HCT116 (cell line): ENCODE data around the gene ECSCR.
A peak's percentile ranks its signal among the peaks of the same experiment; 100 is the strongest.

Experiments used
- CTCF ChIP-seq, 3 experiments: fragments of 200-600 bp in 1 of 3; sonication (generic) in 1 of 3; IDR thresholded peaks in 2 of 3; conservative IDR thresholded peaks in 1 of 3; 2 replicates each; pipeline ENCODE4 v1.5.1; 2012 to 2017; ENCODE audit warnings: low read depth in 2 of 3, low read length in 2 of 3, antibody characterized with exemption in 1 of 3, borderline replicate concordance in 1 of 3, control low read depth in 1 of 3, mild to moderate bottlenecking in 1 of 3, mixed read lengths in 1 of 3, mixed run types in 1 of 3, moderate library complexity in 1 of 3; ENCODE audit not compliant: insufficient read depth in 1 of 3
- EZH2 ChIP-seq: fragments of 200-600 bp; sonication (generic); IDR thresholded peaks from 2 replicates; pipeline ENCODE4 v1.6.1; 2017; ENCODE audit warnings: antibody characterized with exemption, mixed run types
- EZH2phosphoT487 ChIP-seq: fragments of 200-600 bp; IDR thresholded peaks from 2 replicates; pipeline ENCODE4 v1.6.1; 2018; ENCODE audit warnings: antibody characterized with exemption, borderline replicate concordance
- JUND ChIP-seq: IDR thresholded peaks from 2 replicates; pipeline ENCODE4 v1.6.1; 2012
- MAX ChIP-seq: IDR thresholded peaks from 2 replicates; pipeline ENCODE4 v1.6.1; 2012
- POLR2A ChIP-seq: IDR thresholded peaks from 2 replicates; pipeline ENCODE4 v1.7.0; 2011; ENCODE audit warnings: borderline replicate concordance; ENCODE audit not compliant: insufficient read depth, insufficient read length; ENCODE audit errors: extremely low read depth
- POLR2AphosphoS5 ChIP-seq: IDR thresholded peaks from 2 replicates; pipeline ENCODE4 v1.6.1; 2011; ENCODE audit warnings: mild to moderate bottlenecking, low read depth, low read length, moderate library complexity
- REST ChIP-seq: IDR thresholded peaks from 2 replicates; pipeline ENCODE4 v1.6.1; 2012; ENCODE audit warnings: low read depth
- SP1 ChIP-seq: IDR thresholded peaks from 2 replicates; pipeline ENCODE4 v1.6.1; 2012; ENCODE audit warnings: low read depth
- SRF ChIP-seq: IDR thresholded peaks from 2 replicates; pipeline ENCODE4 v1.6.1; 2012; ENCODE audit warnings: low read depth
- TCF7L2 ChIP-seq: IDR thresholded peaks from 2 replicates; pipeline ENCODE4 v1.7.0; 2011; ENCODE audit warnings: borderline replicate concordance, inconsistent platforms; ENCODE audit not compliant: insufficient read depth, insufficient read length; ENCODE audit errors: extremely low read depth
- YY1 ChIP-seq: IDR thresholded peaks from 2 replicates; pipeline ENCODE4 v1.6.1; 2011; ENCODE audit warnings: low read length, low read depth, moderate library complexity, mild to moderate bottlenecking; ENCODE audit not compliant: insufficient replicate concordance; ENCODE audit errors: extremely low read depth
- ZBTB33 ChIP-seq: IDR thresholded peaks from 2 replicates; pipeline ENCODE4 v1.6.1; 2011; ENCODE audit warnings: mild to moderate bottlenecking, low read length, moderate library complexity; ENCODE audit not compliant: insufficient replicate concordance; ENCODE audit errors: extremely low read depth
- ZFX ChIP-seq: fragments of 450-650 bp; IDR thresholded peaks from 2 replicates; pipeline ENCODE4 v1.6.1; 2017

- no peak for TF ChIP-seq TCF7L2
- TF ChIP-seq ZBTB33, result no peak
- no peak for TF ChIP-seq CTCF (IDR thresholded peaks at IDR 0.05 in 2 of 3, conservative IDR thresholded peaks at IDR 0.05 in 1 of 3; ENCODE audit: borderline replicate concordance in 1 of 3, insufficient read depth in 1 of 3, low read depth in 2 of 3, low read length in 2 of 3)
- no peak for TF ChIP-seq REST
- peak; percentile 69; the same call in 1 of the 2 replicates for TF ChIP-seq SRF
- peak; percentile 91 for TF ChIP-seq MAX
- TF ChIP-seq ZFX, result no peak
- peak; percentile 42; the same call in 1 of the 2 replicates for TF ChIP-seq POLR2AphosphoS5
- TF ChIP-seq SP1, result peak; percentile 95
- TF ChIP-seq EZH2phosphoT487, result no peak
- TF ChIP-seq YY1, result peak; percentile 90
- no peak for TF ChIP-seq POLR2A
- no peak for TF ChIP-seq EZH2
- no peak for TF ChIP-seq JUND
Measured at GRCh38 chr5:139403787-139404483, 58.6 kb downstream of the ECSCR start, which contains the start of gene SPATA24.
